ENCODE measurements around the gene TSR3. TPM values are rescaled to one million over a fixed set of nuclear protein-coding genes. Genes with fewer than 3 reads are reported as not detected.

The TSR3 gene
- total and polyA plus RNA-seq, 2 donors (not counting 1 experiment from before 2014, with no cell fraction given): 35.7 to 43.7 TPM

DNA sequence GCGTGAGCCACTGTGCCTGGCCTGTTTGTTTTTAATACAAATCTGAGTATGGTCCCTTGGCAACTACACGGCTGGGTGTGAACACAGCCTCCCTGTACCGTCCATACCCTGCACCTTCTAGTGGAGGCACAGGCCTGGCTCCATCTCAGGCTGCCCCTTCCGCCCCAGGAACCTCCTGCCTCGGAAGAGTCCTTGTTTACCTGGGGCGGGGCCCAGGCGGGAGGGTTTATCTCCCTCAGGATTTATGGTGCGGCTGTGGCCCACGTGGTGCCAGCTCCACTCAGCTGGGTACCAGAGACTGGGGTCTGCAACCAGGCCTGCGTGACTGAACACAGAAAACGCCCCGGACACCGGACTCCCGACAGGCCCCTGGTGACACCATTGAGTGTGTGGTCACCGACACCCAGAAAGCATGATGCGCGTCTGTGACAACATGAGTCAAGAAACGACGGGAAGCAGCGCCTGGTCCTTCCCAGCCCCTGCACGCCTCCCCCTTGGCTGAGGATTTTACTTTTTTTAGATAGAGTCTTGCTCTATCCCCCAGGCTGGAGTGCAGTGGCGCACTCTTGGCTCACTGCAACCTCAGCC lies 43.9 kb upstream of the TSR3 start:
- Histone ChIP-seq H3K9ac (ENCODE audit: low read length) (no peak overlapping the region), H3K79me2 (ENCODE audit: control insufficient read depth, insufficient read depth, low read length) (peaks cover 59% of the 10 kb centered on the region), H3K4me3 (ENCODE audit: control extremely low read depth in 1 of 5, extremely low read depth in 1 of 5, insufficient read depth in 1 of 5, low read depth in 2 of 5, low read length in 4 of 5) (no peak overlapping the region), H3K27me3 (replicated peaks in 1 of 4; ENCODE audit: control extremely low read depth in 1 of 4, control insufficient read depth in 3 of 4, insufficient read depth in 4 of 4, low read length in 3 of 4) (no peaks in the 10 kb centered on the region), H3K4me2 (replicated peaks; ENCODE audit: low read depth, low read length, poor library complexity, severe bottlenecking) (no peak overlapping the region), H3K27ac (ENCODE audit: low read length in 2 of 2) (no peak overlapping the region), H4K20me1 (ENCODE audit: control insufficient read depth, insufficient read depth, low read length, poor library complexity, severe bottlenecking) (peaks cover 56% of the 10 kb centered on the region), H3K9me3 (ENCODE audit: control extremely low read depth in 1 of 3, control insufficient read depth in 2 of 3, insufficient read depth in 1 of 3, low read length in 2 of 3) (no peaks in the 10 kb centered on the region), H3K36me3 (replicated peaks in 1 of 2; ENCODE audit: control extremely low read depth in 1 of 2, control insufficient read depth in 1 of 2, extremely low read depth in 1 of 2, insufficient read depth in 2 of 2, low read length in 1 of 2) (peaks cover 6 to 70% of the 10 kb centered on the region in 2 experiments), H3K4me1 (ENCODE audit: control insufficient read depth in 2 of 2, insufficient read depth in 2 of 2, low read length in 2 of 2) (no peaks in the 10 kb centered on the region), H2AFZ (ENCODE audit: insufficient read depth, low read depth, low read length, poor library complexity, severe bottlenecking) (no peak overlapping the region)
- Mint-ChIP-seq H3K27me3 (no peaks in the 10 kb centered on the region), H3K9me3 (ENCODE audit: insufficient read depth) (no peaks in the 10 kb centered on the region), H3K27ac (no peak overlapping the region), H3K4me1 (no peaks in the 10 kb centered on the region), H3K4me3 (no peak overlapping the region)
- CTCF ChIA-PET: interaction anchor here (1.3 kb wide), 1 partner anchor 13 kb away, joined by 3 read pairs; no protein-coding TSS in a partner anchor
- intact Hi-C loops (cut with micrococcal nuclease): no loop called here
- DNase-seq (no peak), ATAC-seq (ENCODE audit: low read depth) (no peak)
- TF ChIP-seq, protein P1, sequence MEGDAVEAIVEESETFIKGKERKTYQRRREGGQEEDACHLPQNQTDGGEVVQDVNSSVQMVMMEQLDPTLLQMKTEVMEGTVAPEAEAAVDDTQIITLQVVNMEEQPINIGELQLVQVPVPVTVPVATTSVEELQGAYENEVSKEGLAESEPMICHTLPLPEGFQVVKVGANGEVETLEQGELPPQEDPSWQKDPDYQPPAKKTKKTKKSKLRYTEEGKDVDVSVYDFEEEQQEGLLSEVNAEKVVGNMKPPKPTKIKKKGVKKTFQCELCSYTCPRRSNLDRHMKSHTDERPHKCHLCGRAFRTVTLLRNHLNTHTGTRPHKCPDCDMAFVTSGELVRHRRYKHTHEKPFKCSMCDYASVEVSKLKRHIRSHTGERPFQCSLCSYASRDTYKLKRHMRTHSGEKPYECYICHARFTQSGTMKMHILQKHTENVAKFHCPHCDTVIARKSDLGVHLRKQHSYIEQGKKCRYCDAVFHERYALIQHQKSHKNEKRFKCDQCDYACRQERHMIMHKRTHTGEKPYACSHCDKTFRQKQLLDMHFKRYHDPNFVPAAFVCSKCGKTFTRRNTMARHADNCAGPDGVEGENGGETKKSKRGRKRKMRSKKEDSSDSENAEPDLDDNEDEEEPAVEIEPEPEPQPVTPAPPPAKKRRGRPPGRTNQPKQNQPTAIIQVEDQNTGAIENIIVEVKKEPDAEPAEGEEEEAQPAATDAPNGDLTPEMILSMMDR (IDR thresholded peaks at IDR 0.05): no peak
- WGBS (ENCODE audit: insufficient coverage): over 99% methylated on average over 22 of the region's 22 CpGs
- POLR2A ChIA-PET: interaction anchor here (0.7 kb wide), 1 partner anchor 24 kb away, joined by 4 read pairs; no protein-coding TSS in a partner anchor

- Histone ChIP-seq H3K27me3 (replicated peaks in 1 of 4; ENCODE audit: control extremely low read depth in 1 of 4, control insufficient read depth in 3 of 4, insufficient read depth in 4 of 4, low read length in 3 of 4) (no peaks in the 10 kb centered on the region), H3K27ac (ENCODE audit: low read length in 2 of 2) (no peak overlapping the region), H3K36me3 (replicated peaks in 1 of 2; ENCODE audit: control extremely low read depth in 1 of 2, control insufficient read depth in 1 of 2, extremely low read depth in 1 of 2, insufficient read depth in 2 of 2, low read length in 1 of 2) (peaks cover 6 to 70% of the 10 kb centered on the region in 2 experiments), H3K4me1 (ENCODE audit: control insufficient read depth in 2 of 2, insufficient read depth in 2 of 2, low read length in 2 of 2) (no peaks in the 10 kb centered on the region), H3K9ac (ENCODE audit: low read length) (no peak overlapping the region), H3K4me3 (ENCODE audit: control extremely low read depth in 1 of 5, extremely low read depth in 1 of 5, insufficient read depth in 1 of 5, low read depth in 2 of 5, low read length in 4 of 5) (no peak overlapping the region), H4K20me1 (ENCODE audit: control insufficient read depth, insufficient read depth, low read length, poor library complexity, severe bottlenecking) (peaks cover 53% of the 10 kb centered on the region), H3K9me3 (ENCODE audit: control extremely low read depth in 1 of 3, control insufficient read depth in 2 of 3, insufficient read depth in 1 of 3, low read length in 2 of 3) (no peaks in the 10 kb centered on the region), H2AFZ (ENCODE audit: insufficient read depth, low read depth, low read length, poor library complexity, severe bottlenecking) (no peak overlapping the region), H3K4me2 (replicated peaks; ENCODE audit: low read depth, low read length, poor library complexity, severe bottlenecking) (no peak overlapping the region), H3K79me2 (ENCODE audit: control insufficient read depth, insufficient read depth, low read length) (peaks cover 57% of the 10 kb centered on the region)
- intact Hi-C loops (cut with micrococcal nuclease): no loop called here
- DNase-seq (no peak), ATAC-seq (ENCODE audit: low read depth) (no peak)
- TF ChIP-seq EZH2 (IDR thresholded peaks at IDR 0.05; ENCODE audit: borderline replicate concordance, insufficient read depth, low read depth, low read length, poor library complexity, severe bottlenecking): no peak
- H3K4me3 Mint-ChIP-seq: no peak overlapping the region
- POLR2A ChIA-PET: no interaction called here
- no peaks in the 10 kb centered on the region for H3K9me3 Mint-ChIP-seq (ENCODE audit: insufficient read depth)
- 97% methylated on average over 14 of the region's 19 CpGs for WGBS (ENCODE audit: insufficient coverage)
- H3K27ac Mint-ChIP-seq: no peak overlapping the region
- CTCF ChIA-PET: no interaction called here
- no peaks in the 10 kb centered on the region for H3K4me1 Mint-ChIP-seq
- no peaks in the 10 kb centered on the region for H3K27me3 Mint-ChIP-seq
Observed at GRCh38 chr16:1394367-1394951, 42.8 kb upstream of the TSR3 start.

Measured in B cell (primary cell).